Kidney capillary endothelial cell (primary cell): Measurements from ENCODE around the gene EPS8L3.
A peak's percentile ranks its signal among the peaks of the same experiment; 100 is the strongest.
"Not testable (repeated sequence)": the region's sequence is repeated elsewhere in the genome, so short reads cannot be mapped to it uniquely, and the experiment has no call there.

Experiments used
- DNase-seq: peaks from one replicate; pipeline ENCODE4 v3.0.0-alpha.2; 2018; ENCODE audit warnings: low spot score

Gene EPS8L3

DNA sequence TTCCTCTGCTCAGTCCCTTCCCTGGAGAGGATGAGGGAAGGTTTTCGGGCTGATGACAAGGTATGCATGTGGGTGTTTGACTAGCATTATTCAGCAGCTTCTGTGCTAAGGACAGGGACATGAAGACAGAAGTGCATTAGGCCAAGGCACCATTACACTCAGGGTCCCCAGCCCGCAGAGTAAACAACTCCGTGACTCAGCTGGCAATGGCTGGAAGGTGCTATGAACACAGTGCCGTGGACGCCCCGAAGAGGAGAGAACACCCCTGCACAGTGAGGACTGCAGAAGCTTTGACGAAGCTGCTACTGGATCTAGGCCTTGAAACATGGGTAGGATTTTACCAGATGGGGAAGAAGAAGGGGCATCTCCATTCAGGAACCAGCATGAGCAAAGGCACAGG, 13.7 kb upstream of the EPS8L3 start:
- no peak for DNase-seq

DNA sequence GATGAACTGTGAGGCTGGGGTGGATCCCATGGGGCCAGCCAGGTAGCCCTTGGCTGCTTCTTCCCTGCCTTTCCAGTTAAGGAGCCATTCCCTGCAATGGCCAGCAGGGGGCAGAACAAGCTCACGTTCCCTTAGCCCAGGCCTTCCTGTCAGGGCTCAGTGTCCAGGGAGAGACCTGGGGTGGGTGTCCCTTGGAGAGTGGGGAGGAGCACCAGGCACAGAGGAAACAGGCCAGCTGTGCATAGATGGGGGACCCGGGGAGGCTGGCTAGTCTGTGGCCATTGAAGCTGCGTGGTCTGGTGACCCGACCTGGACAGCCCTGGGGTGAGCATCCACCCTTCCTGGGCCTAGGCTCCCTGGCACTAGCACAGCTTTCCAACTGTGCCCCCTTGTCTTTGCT, 13.2 kb upstream of the EPS8L3 start:
- DNase-seq = peak; percentile 76

DNA sequence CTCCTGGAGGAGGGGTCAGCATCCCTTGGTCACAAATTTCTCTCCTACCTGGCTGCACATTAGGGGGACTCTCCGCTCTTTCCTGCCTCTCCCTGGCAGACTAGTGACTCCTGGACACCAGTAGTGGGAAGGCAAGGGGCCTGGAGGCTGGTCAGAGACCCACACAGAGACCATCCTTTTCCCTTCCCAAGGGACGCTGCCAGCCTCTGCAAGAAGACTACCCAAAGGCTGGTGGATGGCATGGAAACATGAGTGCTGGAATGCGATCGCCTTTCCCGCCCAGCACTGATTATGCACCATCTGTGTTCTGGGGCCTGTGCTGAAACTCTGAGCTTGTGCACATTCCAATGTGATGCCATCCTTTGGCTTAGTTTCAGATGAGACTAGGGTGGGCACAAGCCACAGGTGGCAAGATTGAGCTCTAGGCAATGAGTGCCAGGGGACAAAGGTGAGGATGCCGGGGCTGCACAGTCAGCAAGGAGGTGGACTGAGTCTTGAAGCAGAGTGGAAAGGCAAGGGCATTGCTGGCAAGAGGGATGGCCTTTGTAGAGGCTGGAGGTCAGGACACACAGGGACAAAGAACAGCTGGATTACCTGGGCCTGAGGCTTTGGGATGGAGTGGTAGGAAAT, 12.6 kb upstream of the EPS8L3 start:
- DNase-seq = no peak

GRCh38 chr1:109775398-109775797, 11.7 kb upstream of the EPS8L3 start:
- no peak for DNase-seq

DNA sequence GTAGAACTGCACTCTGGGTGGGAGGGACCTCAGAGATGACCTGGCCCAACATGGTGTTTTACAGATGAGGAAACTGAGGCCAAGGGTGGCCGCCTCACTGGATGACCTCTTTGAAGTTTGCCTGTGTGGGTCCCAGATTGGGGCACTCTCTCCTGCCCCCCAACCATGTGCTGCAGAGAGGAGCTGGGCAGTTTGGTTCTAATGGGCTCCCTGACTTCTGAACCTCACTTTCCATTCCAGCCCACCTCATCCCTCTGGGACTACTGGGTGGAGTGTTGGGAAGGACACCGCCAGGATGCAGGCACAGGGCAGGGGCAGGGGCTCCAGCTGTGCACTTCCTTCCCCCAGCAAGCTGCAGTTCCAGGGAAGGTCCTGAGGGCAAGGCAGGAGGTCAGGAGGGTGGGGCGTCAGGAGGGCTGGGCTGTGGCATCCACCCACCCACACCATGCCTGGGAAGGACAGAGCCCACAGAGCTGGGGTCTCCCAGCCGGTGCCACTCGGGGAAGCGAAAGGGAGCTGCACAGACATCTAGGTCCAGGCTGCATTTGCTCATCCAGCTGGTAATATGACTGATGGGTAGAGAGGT, 10.3 kb upstream of the EPS8L3 start:
- DNase-seq = no peak

GRCh38 chr1:109773203-109773899, 9.6 kb upstream of the EPS8L3 start:
- peak; percentile 77 for DNase-seq

DNA sequence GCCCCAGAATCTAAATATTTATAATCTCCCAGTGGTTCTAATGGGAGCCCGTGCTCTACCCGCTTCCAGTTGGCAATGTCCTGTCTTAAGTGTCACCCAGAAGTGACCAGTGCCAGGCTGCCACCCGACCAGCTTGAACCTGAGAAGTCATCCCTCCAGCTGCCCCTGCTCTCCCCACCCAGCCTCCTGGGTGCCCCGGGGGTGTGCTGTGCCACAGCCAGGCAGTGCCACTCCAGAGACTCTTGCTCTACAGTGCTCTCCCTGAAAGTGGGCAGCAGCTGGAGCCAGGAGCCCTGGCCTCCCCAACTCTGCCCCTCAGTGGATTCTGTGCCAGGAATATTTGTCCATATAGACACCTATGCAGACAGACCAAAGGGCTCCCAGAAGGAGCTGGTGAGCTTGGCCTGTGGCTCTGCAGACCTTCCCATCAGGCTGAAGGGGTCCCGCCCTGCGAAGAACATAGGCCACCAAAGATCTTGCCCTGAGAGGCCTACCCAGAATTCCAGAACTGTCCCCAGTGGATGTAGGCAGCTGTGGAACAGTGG, 9.0 kb upstream of the EPS8L3 start:
- no peak for DNase-seq

DNA sequence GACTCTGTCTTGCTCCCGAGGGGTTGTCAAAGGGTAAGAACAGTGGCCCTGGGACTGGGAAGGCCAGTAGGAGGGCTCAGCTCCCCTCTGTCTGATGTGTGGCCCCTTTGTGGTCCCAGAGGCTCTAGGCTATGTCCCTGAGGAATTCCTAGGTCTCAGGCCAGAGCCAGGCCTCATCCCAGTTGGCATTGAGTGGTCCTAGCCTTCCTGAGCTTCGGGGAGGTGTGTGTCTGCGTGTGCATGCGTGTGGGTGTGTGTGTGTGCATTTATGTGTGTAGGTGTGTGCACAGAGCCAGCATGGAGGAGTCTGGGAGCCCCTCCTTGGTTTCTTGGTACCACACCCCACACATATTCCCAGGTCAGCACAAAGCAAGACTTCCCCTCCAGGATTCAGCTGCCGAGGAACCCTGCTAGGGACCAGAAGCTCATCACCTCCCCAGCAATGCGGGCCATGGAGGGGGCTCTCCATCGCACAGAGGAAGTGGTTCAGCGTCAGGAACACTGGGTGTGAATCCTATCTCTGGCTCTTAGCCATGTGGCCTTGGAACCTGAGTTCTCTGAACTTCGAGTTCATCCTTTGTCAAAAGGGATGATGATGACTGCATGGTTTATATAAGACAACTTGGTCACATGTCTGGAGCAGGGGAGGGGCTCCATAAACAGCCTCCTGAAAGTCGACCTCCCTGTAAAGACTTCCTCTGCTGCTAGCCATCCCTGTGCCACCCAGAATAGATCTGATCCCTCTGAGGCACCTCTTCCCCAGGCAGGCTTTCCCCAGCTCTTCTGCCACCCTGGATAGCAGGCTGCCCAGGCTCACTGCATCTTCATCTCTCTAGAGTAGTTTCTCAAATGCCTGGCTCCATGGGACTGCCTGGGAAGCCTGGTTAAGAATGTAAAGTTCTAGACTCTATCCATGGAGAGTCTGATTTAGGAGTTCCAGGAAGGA, 8.3 kb upstream of the EPS8L3 start:
- DNase-seq = no peak

DNA sequence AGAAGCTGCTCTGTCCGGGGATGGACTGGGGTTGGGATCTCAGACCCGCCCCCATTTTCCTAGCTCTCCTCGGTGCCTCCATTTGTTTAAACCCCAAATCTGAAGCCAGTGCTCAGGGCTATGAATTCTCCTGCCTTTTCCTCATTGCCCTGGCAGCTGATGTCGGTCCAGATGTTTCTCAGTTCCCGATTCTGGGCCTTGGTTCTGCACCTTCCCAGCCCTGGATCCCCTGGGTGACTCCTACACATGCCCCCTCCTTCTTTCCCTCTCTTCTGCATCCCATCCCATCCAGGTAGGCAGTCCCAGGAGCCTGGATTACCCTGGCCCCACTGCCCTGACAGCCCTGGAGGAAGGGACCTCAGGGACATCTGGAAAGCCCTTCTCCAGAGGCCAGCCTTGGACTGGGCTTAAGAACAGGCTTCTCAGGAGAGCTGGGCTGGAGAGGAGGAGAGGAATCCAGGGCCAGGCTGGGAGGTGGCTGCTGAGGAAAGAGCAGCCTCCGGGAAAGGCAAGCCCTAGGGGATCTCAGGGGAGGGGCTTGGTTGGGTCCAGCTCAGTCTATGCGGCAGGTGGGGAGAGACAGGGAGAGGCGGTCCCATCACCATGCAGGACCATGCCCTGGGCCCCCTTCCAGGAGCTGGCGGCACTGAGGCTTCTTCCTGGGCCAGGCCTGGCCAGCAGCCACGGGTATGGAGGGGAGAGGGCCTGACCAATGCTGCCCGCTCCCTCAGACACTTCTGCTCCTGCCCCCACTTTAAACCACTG, 6.8 kb upstream of the EPS8L3 start:
- DNase-seq = no peak

DNA sequence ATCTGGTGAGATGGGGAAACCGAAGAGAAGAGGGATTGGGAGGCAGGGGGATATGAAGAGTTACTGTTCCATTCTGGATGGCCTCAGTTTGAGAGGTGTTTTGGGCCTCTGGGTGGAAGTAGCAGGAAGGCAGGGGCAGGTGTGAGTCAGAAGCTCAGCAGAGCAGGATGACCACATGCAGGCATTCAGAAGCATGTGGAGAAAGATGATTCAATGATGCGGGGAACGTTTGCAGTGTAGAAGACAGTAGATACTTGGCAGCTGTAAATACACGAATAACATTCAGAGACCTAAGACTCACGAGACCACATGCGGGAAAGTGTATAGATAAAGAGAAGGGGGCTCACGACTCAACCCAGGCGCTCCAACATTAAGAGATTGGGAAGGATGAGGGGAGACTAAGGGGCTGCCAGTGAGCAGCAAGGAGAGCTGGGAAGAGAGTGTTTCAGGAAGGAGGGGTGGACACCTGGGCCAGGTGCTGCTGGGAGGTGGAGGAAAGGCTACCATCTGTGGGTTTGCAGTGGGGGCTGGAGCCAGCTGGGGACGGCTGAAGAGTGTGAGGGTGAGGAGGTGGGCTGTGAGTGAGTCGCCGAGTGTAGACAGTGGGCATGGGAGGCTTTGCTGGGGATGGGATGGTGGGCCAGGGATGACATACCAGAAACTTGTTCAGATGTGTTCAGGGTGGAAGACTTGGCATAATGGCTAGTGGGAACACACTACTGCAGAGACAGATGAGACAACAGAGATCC, 5.8 kb upstream of the EPS8L3 start:
- no peak for DNase-seq

GRCh38 chr1:109768820-109769219, 5.1 kb upstream of the EPS8L3 start:
- no peak for DNase-seq

DNA sequence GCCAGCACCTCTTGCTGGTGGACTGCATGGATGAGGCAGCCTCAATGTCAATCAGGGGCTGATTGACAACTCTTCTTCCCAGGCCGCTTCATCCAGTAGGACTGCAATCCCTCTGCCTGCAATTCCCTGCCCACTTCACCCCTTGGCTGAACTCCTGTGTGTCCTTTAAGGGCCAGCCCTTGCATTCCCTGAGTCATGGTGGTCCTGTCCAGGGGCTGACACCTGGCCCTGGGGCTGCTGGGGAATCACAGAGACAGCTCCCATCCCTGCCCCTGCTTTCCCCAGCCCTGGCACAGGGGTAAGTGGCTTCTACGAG, 4.6 kb upstream of the EPS8L3 start:
- DNase-seq = no peak

DNA sequence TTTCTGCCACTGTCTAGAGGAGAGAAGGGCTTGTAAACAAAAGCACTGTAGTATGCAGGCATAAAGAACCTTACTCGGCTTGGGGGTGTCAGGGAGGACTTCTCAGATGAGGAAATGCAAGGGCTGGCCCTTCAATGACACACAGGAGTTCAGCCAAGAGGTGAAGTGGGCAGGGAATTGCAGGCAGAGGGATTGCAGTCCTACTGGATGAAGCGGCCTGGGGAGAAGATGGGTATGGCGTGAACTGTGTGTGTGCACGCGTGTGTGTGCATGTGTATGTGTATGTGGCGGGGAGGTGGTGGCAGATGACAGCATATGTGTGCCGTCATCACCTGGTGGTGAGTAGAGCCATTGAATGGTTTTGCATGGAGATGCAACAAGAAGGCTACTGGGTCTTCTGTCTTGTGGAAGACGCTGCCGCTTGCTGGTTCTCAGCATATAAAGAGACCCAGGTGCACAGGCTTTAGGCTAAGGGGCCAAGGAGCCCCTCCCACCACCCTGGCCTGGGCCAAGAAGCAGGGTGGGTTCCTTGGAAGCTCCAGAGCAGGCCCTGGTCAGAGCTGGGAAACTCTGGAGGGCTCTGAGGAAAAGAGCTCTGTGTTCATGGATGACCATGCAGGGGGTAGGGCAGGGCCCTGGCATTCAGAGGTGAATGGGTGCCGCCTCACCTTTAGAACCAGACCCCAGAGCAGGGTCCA, 4.1 kb upstream of the EPS8L3 start:
- no peak for DNase-seq

- not testable (repeated sequence) for DNase-seq
These were observed 3.4 kb upstream of the EPS8L3 start for GRCh38 chr1:109766991-109767636.

DNA sequence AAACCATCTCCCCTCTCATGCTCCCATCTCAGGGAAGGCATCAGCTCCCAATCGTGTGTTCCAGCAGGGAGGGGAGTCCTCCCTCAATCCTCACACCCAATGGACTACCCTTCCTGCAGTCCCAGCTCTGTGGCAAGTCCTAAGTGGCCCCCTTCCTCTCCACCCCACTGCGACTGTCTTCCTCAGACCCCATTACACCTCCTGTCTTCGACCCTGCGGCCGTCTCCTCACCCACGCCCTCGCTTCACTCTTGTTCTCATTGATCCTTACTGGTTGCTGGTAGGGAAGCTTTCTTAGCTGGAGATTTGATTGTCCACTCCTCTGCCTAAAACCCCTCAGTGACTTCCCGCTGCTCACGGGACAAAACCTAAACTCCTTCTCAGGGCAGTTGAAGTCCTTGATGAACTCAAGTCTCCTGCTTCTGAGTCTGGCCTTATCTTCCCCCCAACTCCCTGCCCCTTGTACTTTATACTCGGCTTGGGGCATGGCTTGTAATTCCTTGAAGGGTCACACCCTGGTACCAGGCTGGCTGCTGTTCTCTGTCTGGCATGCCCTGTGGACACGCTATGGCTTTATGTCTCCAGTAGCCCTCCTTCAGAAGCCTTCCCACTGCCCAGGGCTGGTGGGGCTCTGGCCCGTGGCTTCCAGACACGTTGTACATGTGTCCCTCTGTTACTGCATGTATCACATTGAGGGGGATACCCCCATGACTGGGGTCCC, 2.3 kb upstream of the EPS8L3 start:
- DNase-seq = no peak

DNA sequence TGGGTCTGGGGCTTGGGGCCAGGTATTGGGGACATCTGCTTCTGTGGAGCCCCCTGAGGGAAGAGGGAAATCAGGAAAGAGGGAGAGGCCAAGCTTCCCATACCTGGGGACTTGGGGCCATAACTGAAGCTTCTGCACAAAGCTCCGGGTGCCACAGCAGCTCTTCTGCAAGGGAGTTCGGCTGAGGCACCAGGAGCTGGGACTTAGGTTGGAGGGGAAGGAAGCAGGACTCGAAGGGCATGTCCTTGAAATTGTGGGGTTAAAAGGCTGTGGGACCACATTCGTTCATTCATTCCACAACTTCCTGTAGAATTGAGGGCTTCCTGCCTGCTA, 1.7 kb upstream of the EPS8L3 start:
- DNase-seq = no peak

DNA sequence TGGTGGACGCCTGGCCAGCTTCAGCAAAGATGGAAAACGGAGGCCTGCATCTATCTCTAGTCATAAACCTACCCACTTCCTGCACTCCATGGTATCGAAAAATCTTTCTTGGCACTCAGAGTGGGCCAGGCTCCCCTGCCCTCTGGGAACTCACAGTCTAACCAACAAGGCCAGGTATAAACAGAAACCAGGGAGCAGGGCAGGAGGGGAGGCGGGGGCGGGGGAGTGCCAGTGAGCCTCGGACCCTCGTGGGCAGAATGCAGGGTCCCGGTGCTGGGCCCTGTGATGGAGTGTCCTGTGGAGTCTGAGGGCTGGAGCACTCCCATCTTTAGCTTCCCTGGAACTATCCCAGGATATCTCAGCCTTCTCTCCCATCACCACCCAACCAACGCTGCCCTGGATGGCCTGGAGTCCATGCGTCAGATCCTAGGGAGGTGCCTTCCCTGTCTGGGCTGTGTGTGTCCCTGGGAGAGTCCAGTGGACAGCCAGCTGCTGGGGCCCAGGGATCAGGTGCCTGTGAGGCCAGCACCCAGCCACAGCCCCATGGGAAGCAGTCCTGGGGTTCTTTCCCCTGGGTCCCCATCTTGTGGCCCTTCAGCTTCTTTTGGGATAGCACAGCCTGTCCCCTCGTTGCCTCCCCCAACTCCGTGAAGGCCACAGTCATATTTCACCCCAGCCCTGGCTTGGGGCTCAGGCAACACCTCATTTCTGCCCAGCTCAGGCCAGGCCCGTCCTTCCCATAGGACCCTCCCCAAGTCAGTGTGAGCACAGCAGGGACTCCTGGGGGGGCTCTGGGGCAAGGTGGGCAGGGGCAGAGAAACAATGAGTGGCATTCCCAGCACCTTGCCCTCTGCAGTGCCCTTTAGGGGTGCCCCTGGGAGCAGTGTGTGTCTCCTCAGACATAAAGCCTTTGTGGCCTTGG, 1.1 kb upstream of the EPS8L3 start:
- DNase-seq = no peak
